SJSA1 (cell line): Measurements from ENCODE around the gene SIRT2. TPM values are rescaled to one million over a fixed set of nuclear protein-coding genes. Genes with fewer than 3 reads are reported as not detected.

Source experiments
- DNase-seq, 2 experiments: peaks; one replicate each; pipeline ENCODE4 v3.0.0-alpha.2; 2015 to 2020; ENCODE audit warnings: low spot score in 2 of 2, low read depth in 1 of 2
- H3K27ac ChIP-seq: fragments of 250-450 bp; sonication (Bioruptor Pico); 2 replicates; pipeline ENCODE4 v1.5.1; 2020; ENCODE audit warnings: mild to moderate bottlenecking, moderate library complexity
- H3K27me3 ChIP-seq: fragments of 250-450 bp; sonication (Bioruptor Pico); replicated peaks from 2 replicates; pipeline ENCODE4 v1.5.1; 2020; ENCODE audit warnings: mild to moderate bottlenecking, moderate library complexity
- H3K36me3 ChIP-seq: fragments of 250-450 bp; sonication (Bioruptor Pico); 2 replicates; pipeline ENCODE4 v1.5.1; 2020; ENCODE audit warnings: mild to moderate bottlenecking
- H3K4me1 ChIP-seq: fragments of 250-450 bp; sonication (Bioruptor Pico); replicated peaks from 2 replicates; pipeline ENCODE4 v1.6.1; 2021; ENCODE audit warnings: mild to moderate bottlenecking
- H3K4me3 ChIP-seq: fragments of 250-450 bp; sonication (Bioruptor Pico); 2 replicates; pipeline ENCODE4 v1.5.1; 2020; ENCODE audit warnings: mild to moderate bottlenecking
- H3K9me3 ChIP-seq: fragments of 250-450 bp; sonication (Bioruptor Pico); replicated peaks from 2 replicates; pipeline ENCODE4 v1.5.1; 2020; ENCODE audit warnings: mild to moderate bottlenecking
- total RNA-seq: library from RNA; depleted of rRNA; stranded (reverse); fragments of >200 nt; shearing (Covaris generic); gene quantifications from 2 replicates; pipeline ENCODE4 v1.2.3, GENCODE V29; 2014

SIRT2 gene
- total RNA-seq, 1 experiment from 2014 or later, result 48.8 TPM

GRCh38 chr19:38913958-38914357 lies 14.5 kb upstream of the SIRT2 start:
- Histone ChIP-seq H3K27me3 (no peaks in the 10 kb centered on the region), H3K36me3 (peaks cover under 1% of the 10 kb centered on the region; the same call in 1 of the 2 replicates), H3K4me1 (no peaks in the 10 kb centered on the region), H3K27ac (no peak overlapping the region), H3K9me3 (no peaks in the 10 kb centered on the region), H3K4me3 (no peak overlapping the region)
- no peak for DNase-seq

GRCh38 chr19:38912600-38913514 lies 13.4 kb upstream of the SIRT2 start:
- Histone ChIP-seq H3K4me3 (no peak overlapping the region), H3K36me3 (peaks cover 2% of the 10 kb centered on the region; the same call in 1 of the 2 replicates), H3K27ac (no peak overlapping the region), H3K4me1 (no peaks in the 10 kb centered on the region), H3K9me3 (no peaks in the 10 kb centered on the region), H3K27me3 (no peaks in the 10 kb centered on the region)
- no peak for DNase-seq

- Histone ChIP-seq H3K9me3 (no peaks in the 10 kb centered on the region), H3K27ac (no peak overlapping the region), H3K27me3 (no peaks in the 10 kb centered on the region), H3K4me1 (no peaks in the 10 kb centered on the region), H3K4me3 (no peak overlapping the region), H3K36me3 (peaks cover 13% of the 10 kb centered on the region; the same call in 1 of the 2 replicates)
- no peak for DNase-seq
Observed at GRCh38 chr19:38911388-38912001, 12.1 kb upstream of the SIRT2 start.

GRCh38 chr19:38910488-38910887 lies 11.1 kb upstream of the SIRT2 start:
- H3K9me3 ChIP-seq, result no peaks in the 10 kb centered on the region
- H3K4me1 ChIP-seq, result no peaks in the 10 kb centered on the region
- H3K27ac ChIP-seq, result no peak overlapping the region
- no peak overlapping the region for H3K4me3 ChIP-seq
- peaks cover 18% of the 10 kb centered on the region; the same call in 1 of the 2 replicates for H3K36me3 ChIP-seq
- H3K27me3 ChIP-seq, result no peaks in the 10 kb centered on the region
- DNase-seq, result no peak

GRCh38 chr19:38908911-38909310 lies 9.5 kb upstream of the SIRT2 start:
- Histone ChIP-seq H3K4me3 (no peak overlapping the region), H3K36me3 (peaks cover 27% of the 10 kb centered on the region), H3K4me1 (no peaks in the 10 kb centered on the region), H3K9me3 (no peaks in the 10 kb centered on the region), H3K27ac (no peak overlapping the region), H3K27me3 (no peaks in the 10 kb centered on the region)
- no peak for DNase-seq

- Histone ChIP-seq H3K27me3 (no peaks in the 10 kb centered on the region), H3K4me3 (no peak overlapping the region), H3K4me1 (no peaks in the 10 kb centered on the region), H3K36me3 (peaks cover 27% of the 10 kb centered on the region), H3K27ac (no peak overlapping the region), H3K9me3 (no peaks in the 10 kb centered on the region)
- no peak for DNase-seq
Observed at GRCh38 chr19:38907670-38908069, 8.3 kb upstream of the SIRT2 start.

GRCh38 chr19:38907227-38907626 lies 7.8 kb upstream of the SIRT2 start:
- Histone ChIP-seq H3K27ac (no peak overlapping the region), H3K4me3 (no peak overlapping the region), H3K36me3 (peaks cover 27% of the 10 kb centered on the region), H3K4me1 (no peaks in the 10 kb centered on the region), H3K27me3 (no peaks in the 10 kb centered on the region), H3K9me3 (no peaks in the 10 kb centered on the region)
- DNase-seq, result no peak

- no peak overlapping the region for H3K27ac ChIP-seq
- no peak overlapping the region for H3K4me3 ChIP-seq
- H3K9me3 ChIP-seq, result no peaks in the 10 kb centered on the region
- H3K4me1 ChIP-seq, result no peaks in the 10 kb centered on the region
- peaks cover 27% of the 10 kb centered on the region for H3K36me3 ChIP-seq
- no peaks in the 10 kb centered on the region for H3K27me3 ChIP-seq
- no peak for DNase-seq
Observed at GRCh38 chr19:38905620-38906019, 6.2 kb upstream of the SIRT2 start.

- Histone ChIP-seq H3K27me3 (no peaks in the 10 kb centered on the region), H3K4me3 (no peak overlapping the region), H3K27ac (no peak overlapping the region), H3K9me3 (no peaks in the 10 kb centered on the region), H3K4me1 (no peaks in the 10 kb centered on the region), H3K36me3 (peaks cover 27% of the 10 kb centered on the region)
- no peak for DNase-seq
Observed at GRCh38 chr19:38904581-38905539, 5.4 kb upstream of the SIRT2 start.

- peaks cover 15% of the 10 kb centered on the region for H3K36me3 ChIP-seq
- no peak overlapping the region for H3K4me3 ChIP-seq
- peaks cover 6% of the 10 kb centered on the region; the same call in 1 of the 2 replicates for H3K4me1 ChIP-seq
- no peak for DNase-seq
- no peak overlapping the region for H3K27ac ChIP-seq
- H3K27me3 ChIP-seq, result no peaks in the 10 kb centered on the region
- H3K9me3 ChIP-seq, result no peaks in the 10 kb centered on the region
Observed at GRCh38 chr19:38901683-38902082, 2.3 kb upstream of the SIRT2 start.

GRCh38 chr19:38900743-38901190 lies 1.3 kb upstream of the SIRT2 start:
- no peak for DNase-seq
- peaks cover 6% of the 10 kb centered on the region; the same call in 1 of the 2 replicates for H3K4me1 ChIP-seq
- peaks cover 12% of the 10 kb centered on the region for H3K36me3 ChIP-seq
- no peaks in the 10 kb centered on the region for H3K9me3 ChIP-seq
- peak overlapping the region; percentile 90; the same call in 1 of the 2 replicates for H3K27ac ChIP-seq
- H3K27me3 ChIP-seq, result no peaks in the 10 kb centered on the region
- peak overlapping the region; percentile 69 for H3K4me3 ChIP-seq

- Histone ChIP-seq H3K27me3 (no peaks in the 10 kb centered on the region), H3K9me3 (no peaks in the 10 kb centered on the region), H3K4me3 (peak overlapping the region; percentile 69), H3K36me3 (peaks cover 6% of the 10 kb centered on the region), H3K4me1 (peaks cover 6% of the 10 kb centered on the region; the same call in 1 of the 2 replicates), H3K27ac (peak overlapping the region; percentile 90)
- no peak for DNase-seq
Observed at GRCh38 chr19:38900202-38900629, 798 bp upstream of the SIRT2 start.

GRCh38 chr19:38898788-38899446 lies 501 bp downstream of the SIRT2 start:
- H3K27ac ChIP-seq, result peak overlapping the region; percentile 37

More at GRCh38 chr19:38898788-38899446, 501 bp downstream of the SIRT2 start:
- Histone ChIP-seq H3K9me3 (no peaks in the 10 kb centered on the region), H3K36me3 (no peaks in the 10 kb centered on the region), H3K4me3 (peak overlapping the region; percentile 69), H3K27me3 (no peaks in the 10 kb centered on the region), H3K4me1 (peaks cover 6% of the 10 kb centered on the region; the same call in 1 of the 2 replicates)
- DNase-seq, result no peak
